Osteocyte (in vitro differentiated cells): Measurements from ENCODE around the gene UGT1A3. TPM values are rescaled to one million over a fixed set of nuclear protein-coding genes. Genes with fewer than 3 reads are reported as not detected.

Experiments used
- DNase-seq: peaks from one replicate; pipeline ENCODE4 v3.0.0; 2021; ENCODE audit warnings: mixed read lengths; ENCODE audit not compliant: unreplicated experiment; ENCODE audit errors: extremely low spot score
- H3K27ac Mint-ChIP-seq: one replicate; pipeline ENCODE4 v1.8.0; 2021; ENCODE audit warnings: mild to moderate bottlenecking, mixed read lengths; ENCODE audit not compliant: unreplicated experiment
- H3K27me3 Mint-ChIP-seq: one replicate; pipeline ENCODE4 v1.8.0; 2021; ENCODE audit warnings: mixed read lengths; ENCODE audit not compliant: unreplicated experiment
- H3K36me3 Mint-ChIP-seq: one replicate; pipeline ENCODE4 v1.8.0; 2021; ENCODE audit warnings: mixed read lengths; ENCODE audit not compliant: unreplicated experiment
- H3K4me1 Mint-ChIP-seq: one replicate; pipeline ENCODE4 v1.8.0; 2021; ENCODE audit warnings: mixed read lengths; ENCODE audit not compliant: unreplicated experiment
- H3K4me3 Mint-ChIP-seq: one replicate; pipeline ENCODE4 v1.8.0; 2021; ENCODE audit warnings: mild to moderate bottlenecking, moderate library complexity, mixed read lengths; ENCODE audit not compliant: unreplicated experiment
- H3K9me3 Mint-ChIP-seq: one replicate; pipeline ENCODE4 v1.8.0; 2021; ENCODE audit warnings: mixed read lengths; ENCODE audit not compliant: unreplicated experiment
- CTCF ChIP-seq: fragments of 200-600 bp; sonication (generic); IDR thresholded peaks from 2 replicates; pipeline ENCODE4 v1.5.0; 2021; ENCODE audit warnings: antibody characterized with exemption, mild to moderate bottlenecking, moderate library complexity
- total RNA-seq: library from RNA; stranded (reverse); gene quantifications from 2 replicates; pipeline ENCODE4 v1.2.1, GENCODE V29; 2021

The UGT1A3 gene
- total RNA-seq, 1 donor from 2014 or later: not detected

GRCh38 chr2:233686928-233687327 is 41.9 kb upstream of the UGT1A3 start:
- no peak overlapping the region for H3K4me3 Mint-ChIP-seq
- no peak for DNase-seq
- H3K9me3 Mint-ChIP-seq: peaks cover 4% of the 10 kb centered on the region
- no peaks in the 10 kb centered on the region for H3K36me3 Mint-ChIP-seq
- H3K4me1 Mint-ChIP-seq: no peaks in the 10 kb centered on the region
- peaks cover 17% of the 10 kb centered on the region for H3K27me3 Mint-ChIP-seq
- TF ChIP-seq CTCF: no peak
- no peak overlapping the region for H3K27ac Mint-ChIP-seq

- Mint-ChIP-seq H3K9me3 (peaks cover 4% of the 10 kb centered on the region), H3K27me3 (peaks cover 16% of the 10 kb centered on the region), H3K27ac (no peak overlapping the region), H3K36me3 (no peaks in the 10 kb centered on the region), H3K4me3 (no peak overlapping the region), H3K4me1 (no peaks in the 10 kb centered on the region)
- no peak for DNase-seq
- TF ChIP-seq CTCF: no peak
These were observed 40.5 kb upstream of the UGT1A3 start for GRCh38 chr2:233688341-233688740.

- peaks cover 10% of the 10 kb centered on the region for H3K27me3 Mint-ChIP-seq
- no peak overlapping the region for H3K27ac Mint-ChIP-seq
These were observed 39.8 kb upstream of the UGT1A3 start for GRCh38 chr2:233689031-233689430.

GRCh38 chr2:233689501-233689900 is 39.3 kb upstream of the UGT1A3 start:
- no peak for TF ChIP-seq CTCF
- no peak overlapping the region for H3K4me3 Mint-ChIP-seq
- no peak for DNase-seq
- peaks cover 4% of the 10 kb centered on the region for H3K9me3 Mint-ChIP-seq
- no peaks in the 10 kb centered on the region for H3K36me3 Mint-ChIP-seq
- H3K27ac Mint-ChIP-seq: no peak overlapping the region
- H3K4me1 Mint-ChIP-seq: no peaks in the 10 kb centered on the region
- H3K27me3 Mint-ChIP-seq: peaks cover 10% of the 10 kb centered on the region

More at GRCh38 chr2:233689031-233689430, 39.8 kb upstream of the UGT1A3 start:
- no peak for DNase-seq
- Mint-ChIP-seq H3K4me3 (no peak overlapping the region), H3K4me1 (no peaks in the 10 kb centered on the region), H3K9me3 (peaks cover 4% of the 10 kb centered on the region), H3K36me3 (no peaks in the 10 kb centered on the region)
- no peak for TF ChIP-seq CTCF

GRCh38 chr2:233690444-233690843 is 38.4 kb upstream of the UGT1A3 start:
- Mint-ChIP-seq H3K27ac (no peak overlapping the region), H3K36me3 (no peaks in the 10 kb centered on the region), H3K9me3 (peaks cover 4% of the 10 kb centered on the region), H3K27me3 (peaks cover 10% of the 10 kb centered on the region), H3K4me1 (no peaks in the 10 kb centered on the region), H3K4me3 (no peak overlapping the region)
- TF ChIP-seq CTCF: no peak
- no peak for DNase-seq
